ENCODE results near the gene NECAB2. TPM values are rescaled to one million over a fixed set of nuclear protein-coding genes. Genes with fewer than 3 reads are reported as not detected.

NECAB2 gene
- total RNA-seq, 4 donors from 2014 or later, result not detected

DNA sequence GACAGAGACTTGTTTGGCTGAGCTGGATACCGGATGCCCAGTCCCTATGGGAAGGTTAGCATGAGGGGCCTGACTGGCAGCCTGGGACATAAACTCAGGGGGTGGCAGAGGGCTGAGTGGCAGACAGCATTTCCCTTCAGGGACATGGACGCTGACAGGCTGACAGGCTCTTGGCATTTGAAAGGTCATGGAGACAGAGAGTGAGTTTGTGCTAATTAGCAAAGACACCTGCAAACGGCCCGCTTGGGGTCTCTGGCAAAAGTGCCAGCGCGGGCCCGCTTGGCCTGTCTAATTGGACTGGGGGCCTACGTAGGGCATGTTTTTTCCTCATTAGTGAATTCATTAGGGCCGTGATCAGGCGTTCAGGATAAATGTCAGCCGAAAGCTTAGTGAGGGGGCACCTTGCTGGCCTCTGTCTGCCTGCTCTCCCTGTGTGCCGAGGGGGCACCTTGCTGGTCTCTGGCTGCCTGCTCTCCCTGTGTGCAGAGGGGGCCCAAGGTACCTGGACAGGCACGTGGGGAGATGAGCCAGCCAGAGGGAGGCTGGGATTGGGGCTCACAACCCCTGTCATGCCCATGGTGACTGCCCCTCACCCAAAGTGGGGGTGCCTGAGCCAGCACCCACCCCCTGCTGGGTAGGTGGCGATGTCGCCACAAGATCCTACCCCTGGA, 7.7 kb downstream of the NECAB2 start:
- TF ChIP-seq, protein P1, sequence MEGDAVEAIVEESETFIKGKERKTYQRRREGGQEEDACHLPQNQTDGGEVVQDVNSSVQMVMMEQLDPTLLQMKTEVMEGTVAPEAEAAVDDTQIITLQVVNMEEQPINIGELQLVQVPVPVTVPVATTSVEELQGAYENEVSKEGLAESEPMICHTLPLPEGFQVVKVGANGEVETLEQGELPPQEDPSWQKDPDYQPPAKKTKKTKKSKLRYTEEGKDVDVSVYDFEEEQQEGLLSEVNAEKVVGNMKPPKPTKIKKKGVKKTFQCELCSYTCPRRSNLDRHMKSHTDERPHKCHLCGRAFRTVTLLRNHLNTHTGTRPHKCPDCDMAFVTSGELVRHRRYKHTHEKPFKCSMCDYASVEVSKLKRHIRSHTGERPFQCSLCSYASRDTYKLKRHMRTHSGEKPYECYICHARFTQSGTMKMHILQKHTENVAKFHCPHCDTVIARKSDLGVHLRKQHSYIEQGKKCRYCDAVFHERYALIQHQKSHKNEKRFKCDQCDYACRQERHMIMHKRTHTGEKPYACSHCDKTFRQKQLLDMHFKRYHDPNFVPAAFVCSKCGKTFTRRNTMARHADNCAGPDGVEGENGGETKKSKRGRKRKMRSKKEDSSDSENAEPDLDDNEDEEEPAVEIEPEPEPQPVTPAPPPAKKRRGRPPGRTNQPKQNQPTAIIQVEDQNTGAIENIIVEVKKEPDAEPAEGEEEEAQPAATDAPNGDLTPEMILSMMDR (IDR thresholded peaks at IDR 0.05 in 4 of 5, conservative IDR thresholded peaks at IDR 0.05 in 1 of 5), result no peak
- TF ChIP-seq POLR2A (IDR thresholded peaks at IDR 0.05), result no peak
- H3K4me3 ChIP-seq, result no peak overlapping the region
- H3K9me3 ChIP-seq, result no peaks in the 10 kb centered on the region
- intact Hi-C loops (cut with DNase I; ENCODE audit: low total_unique reads) (no loop called here), in situ Hi-C loops (cut with MboI; ENCODE audit: low sequenced_read_pairs in 4 of 4) (loop anchor here in 1 of 4 donors (10.0 kb wide), 1 partner anchor 79 kb away; no protein-coding TSS in a partner anchor)
- no peak for DNase-seq
- H3K36me3 ChIP-seq, result no peaks in the 10 kb centered on the region
- ATAC-seq, result no peak
- no peaks in the 10 kb centered on the region for H3K4me1 ChIP-seq
- no peak overlapping the region for H3K27ac ChIP-seq
- H3K27me3 ChIP-seq, result no peaks in the 10 kb centered on the region

DNA sequence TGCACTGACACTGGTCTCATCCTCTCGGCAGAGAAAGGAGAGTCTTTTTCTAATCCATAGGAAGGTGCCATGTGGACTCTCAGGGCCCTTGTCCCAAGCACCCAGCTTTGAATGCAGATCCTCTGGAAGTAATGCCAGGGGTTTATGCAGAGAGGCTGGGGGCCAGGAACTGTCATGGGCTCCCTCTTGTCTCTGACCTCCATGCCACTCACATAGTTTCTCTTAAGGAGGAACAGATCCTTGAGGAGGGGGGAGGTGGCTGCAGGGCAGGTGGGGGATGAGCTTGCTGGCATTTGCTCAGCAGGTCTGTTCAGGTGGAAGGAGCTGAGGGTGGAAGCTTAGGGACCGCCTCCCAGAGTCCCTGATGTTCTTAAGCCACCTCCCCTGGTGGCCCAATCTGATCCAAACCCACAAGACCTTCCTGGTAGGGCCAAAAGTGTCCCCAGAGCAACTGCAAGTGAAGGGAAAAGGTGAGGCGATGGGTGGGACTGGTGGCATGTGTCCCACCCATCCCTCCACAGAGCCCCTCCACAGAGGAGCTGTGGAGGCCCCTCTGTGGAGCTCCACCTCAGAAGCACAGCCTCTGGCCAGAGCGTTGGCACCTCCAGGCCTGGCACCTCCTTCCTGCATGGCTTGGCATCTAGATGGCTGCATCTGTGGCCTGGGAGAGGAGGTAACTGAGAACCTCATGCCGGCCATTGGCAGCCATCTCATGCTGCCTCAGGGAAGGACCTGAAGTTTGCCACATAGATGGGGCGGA, 9.2 kb downstream of the NECAB2 start:
- TF ChIP-seq POLR2A (IDR thresholded peaks at IDR 0.05), result no peak
- TF ChIP-seq, protein P1 (IDR thresholded peaks at IDR 0.05 in 4 of 5, conservative IDR thresholded peaks at IDR 0.05 in 1 of 5), result no peak
- in situ Hi-C loops (cut with MboI; ENCODE audit: low sequenced_read_pairs in 4 of 4) (loop anchor here in 1 of 4 donors (10.0 kb wide), 1 partner anchor 78 kb away; no protein-coding TSS in a partner anchor), intact Hi-C loops (cut with DNase I; ENCODE audit: low total_unique reads) (no loop called here)

DNA sequence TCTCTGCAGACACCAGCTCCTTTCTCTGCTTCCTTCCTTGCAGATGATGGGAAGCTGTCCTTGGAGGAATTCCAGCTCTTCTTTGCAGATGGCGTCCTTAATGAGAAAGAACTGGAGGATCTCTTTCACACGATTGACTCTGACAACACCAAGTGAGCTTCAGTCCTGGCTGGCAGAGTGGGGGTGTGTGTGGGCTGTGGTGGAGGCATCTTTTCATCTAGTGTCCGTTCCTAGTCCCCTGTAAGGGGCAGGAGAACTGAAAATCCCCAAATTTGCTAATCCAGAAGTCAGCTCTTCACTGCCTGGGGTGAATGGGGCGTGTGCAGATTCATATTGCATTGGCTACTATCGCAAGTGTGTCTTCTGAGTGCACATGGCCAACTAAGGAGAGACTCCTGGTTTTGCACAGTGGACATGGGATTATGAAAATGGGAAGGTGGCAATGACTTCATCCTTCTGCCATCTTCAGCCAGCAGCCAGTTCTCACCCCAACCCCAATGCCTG, 10.4 kb downstream of the NECAB2 start:
- in situ Hi-C loops (cut with MboI; ENCODE audit: low sequenced_read_pairs in 4 of 4) (loop anchor here in 1 of 4 donors (10.0 kb wide), 1 partner anchor 76 kb away; no protein-coding TSS in a partner anchor), intact Hi-C loops (cut with DNase I; ENCODE audit: low total_unique reads) (no loop called here)
- Histone ChIP-seq H3K4me3 (no peak overlapping the region), H3K27me3 (no peaks in the 10 kb centered on the region), H3K4me1 (no peaks in the 10 kb centered on the region), H3K27ac (no peak overlapping the region), H3K9me3 (no peaks in the 10 kb centered on the region), H3K36me3 (no peaks in the 10 kb centered on the region)
- ATAC-seq (no peak), DNase-seq (no peak)
- TF ChIP-seq, protein P1 (IDR thresholded peaks at IDR 0.05 in 4 of 5, conservative IDR thresholded peaks at IDR 0.05 in 1 of 5), result no peak
- TF ChIP-seq POLR2A (IDR thresholded peaks at IDR 0.05), result no peak

More for the DNA sequence above, 9.2 kb downstream of the NECAB2 start:
- peak in 1 of 2 donors; percentile 4 for DNase-seq
- Histone ChIP-seq H3K4me1 (no peaks in the 10 kb centered on the region), H3K27me3 (no peaks in the 10 kb centered on the region), H3K27ac (no peak overlapping the region), H3K4me3 (no peak overlapping the region), H3K36me3 (no peaks in the 10 kb centered on the region), H3K9me3 (no peaks in the 10 kb centered on the region)
- no peak for ATAC-seq

DNA sequence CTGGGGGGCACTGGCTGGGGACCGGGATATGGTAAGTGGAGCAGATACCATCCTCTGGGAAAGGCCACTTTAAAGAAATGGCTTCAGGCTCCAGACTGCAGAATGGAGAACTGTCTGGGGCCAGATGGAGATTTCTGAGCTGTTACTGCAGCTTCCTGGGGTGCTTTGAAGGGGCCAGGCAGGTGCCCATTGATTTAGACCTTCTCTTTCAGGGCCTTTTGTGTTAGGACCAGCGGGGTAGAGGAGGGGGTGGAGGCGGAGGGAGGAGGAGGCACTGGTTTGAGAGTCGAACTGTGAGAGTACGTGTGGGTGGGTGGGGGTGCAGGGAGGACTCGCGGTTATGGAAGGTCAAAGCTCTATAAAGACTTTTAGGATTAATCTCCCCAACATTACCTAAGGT, 11.4 kb downstream of the NECAB2 start:
- no peaks in the 10 kb centered on the region for H3K9me3 ChIP-seq
- ATAC-seq (no peak), DNase-seq (no peak)
- in situ Hi-C loops (cut with MboI; ENCODE audit: low sequenced_read_pairs in 4 of 4) (loop anchor here in 1 of 4 donors (10.0 kb wide), 1 partner anchor 75 kb away; no protein-coding TSS in a partner anchor), intact Hi-C loops (cut with DNase I; ENCODE audit: low total_unique reads) (no loop called here)
- H3K36me3 ChIP-seq, result no peaks in the 10 kb centered on the region
- TF ChIP-seq, protein P1 (IDR thresholded peaks at IDR 0.05 in 4 of 5, conservative IDR thresholded peaks at IDR 0.05 in 1 of 5), result no peak
- TF ChIP-seq POLR2A (IDR thresholded peaks at IDR 0.05), result no peak
- no peak overlapping the region for H3K4me3 ChIP-seq
- no peaks in the 10 kb centered on the region for H3K4me1 ChIP-seq
- no peaks in the 10 kb centered on the region for H3K27me3 ChIP-seq
- H3K27ac ChIP-seq, result no peak overlapping the region
